GM06990 (cell line): ENCODE measurements around the gene TMED4.

ENCODE experiments used
- DNase-seq: peaks from one replicate; pipeline ENCODE4 v3.0.0-alpha.2; 2011; ENCODE audit not compliant: insufficient read length; ENCODE audit errors: extremely low read depth
- H3K27me3 ChIP-seq: replicated peaks from 2 replicates; pipeline ENCODE4 v1.6.0; 2011; ENCODE audit warnings: low read length; ENCODE audit not compliant: control insufficient read depth, insufficient read depth
- H3K36me3 ChIP-seq: 2 replicates; pipeline ENCODE4 v1.5.1; 2011; ENCODE audit warnings: low read length; ENCODE audit not compliant: control insufficient read depth, insufficient read depth
- H3K4me3 ChIP-seq: replicated peaks from 2 replicates; pipeline ENCODE4 v1.5.1; 2011; ENCODE audit warnings: low read depth, mild to moderate bottlenecking, control low read depth, low read length
- CTCF ChIP-seq: IDR thresholded peaks from 2 replicates; pipeline ENCODE4 v1.5.1; 2011; ENCODE audit warnings: low read length, control low read depth, mild to moderate bottlenecking, inconsistent platforms; ENCODE audit not compliant: insufficient read depth, poor library complexity, severe bottlenecking

The TMED4 gene

GRCh38 chr7:44538798-44539668 is 43.0 kb downstream of the TMED4 start:
- no peaks in the 10 kb centered on the region for H3K36me3 ChIP-seq
- H3K27me3 ChIP-seq, result no peaks in the 10 kb centered on the region; the same call in 1 of the 2 replicates
- DNase-seq, result no peak
- no peak for TF ChIP-seq CTCF
- no peak overlapping the region for H3K4me3 ChIP-seq

- no peak for DNase-seq
- no peak for TF ChIP-seq CTCF
- no peaks in the 10 kb centered on the region for H3K36me3 ChIP-seq
- no peaks in the 10 kb centered on the region; the same call in 1 of the 2 replicates for H3K27me3 ChIP-seq
- no peak overlapping the region for H3K4me3 ChIP-seq
Observed at GRCh38 chr7:44538093-44538797, 43.8 kb downstream of the TMED4 start.

- no peak overlapping the region for H3K4me3 ChIP-seq
- TF ChIP-seq CTCF, result no peak
Observed at GRCh38 chr7:44537442-44537841, 44.6 kb downstream of the TMED4 start.

GRCh38 chr7:44536090-44536489 is 45.9 kb downstream of the TMED4 start:
- Histone ChIP-seq H3K36me3 (no peaks in the 10 kb centered on the region), H3K27me3 (no peaks in the 10 kb centered on the region; the same call in 1 of the 2 replicates), H3K4me3 (no peak overlapping the region)
- no peak for DNase-seq
- no peak for TF ChIP-seq CTCF

More at GRCh38 chr7:44537442-44537841, 44.6 kb downstream of the TMED4 start:
- H3K27me3 ChIP-seq, result no peaks in the 10 kb centered on the region; the same call in 1 of the 2 replicates
- no peak for DNase-seq
- no peaks in the 10 kb centered on the region for H3K36me3 ChIP-seq

GRCh38 chr7:44535348-44536064 is 46.5 kb downstream of the TMED4 start:
- no peak for TF ChIP-seq CTCF
- Histone ChIP-seq H3K4me3 (no peak overlapping the region), H3K36me3 (no peaks in the 10 kb centered on the region), H3K27me3 (no peaks in the 10 kb centered on the region; the same call in 1 of the 2 replicates)
- DNase-seq, result no peak
